Measurements from ENCODE around the gene DPP6. TPM values are rescaled to one million over a fixed set of nuclear protein-coding genes. Genes with fewer than 3 reads are reported as not detected.

The DPP6 gene
- total and polyA plus RNA-seq, 2 of the 8 experiments (the other 6 are each of a cell fraction or from before 2014, with no cell fraction given): 4.7 to 6.8 TPM

DNA sequence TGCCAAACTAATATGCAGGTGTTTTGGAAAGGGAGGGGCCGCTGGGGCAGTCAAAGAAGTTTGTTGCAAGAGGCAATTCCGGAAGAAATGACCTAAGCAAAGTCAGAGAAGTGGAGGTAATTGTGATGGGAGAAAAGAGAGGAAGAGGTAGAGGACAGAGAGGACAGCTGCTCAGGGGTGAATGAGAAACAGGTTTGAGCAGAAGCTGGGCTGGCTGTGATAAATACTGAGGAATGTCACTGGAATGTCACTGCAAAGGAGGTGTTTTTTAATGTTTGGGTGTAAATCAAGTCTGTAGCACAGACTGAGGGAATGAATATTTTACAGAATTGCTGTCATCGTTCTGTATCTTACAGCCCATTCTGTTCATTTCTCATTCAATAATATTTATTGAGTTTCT is 207.2 kb downstream of the DPP6 start:
- H3K23ac ChIP-seq (ENCODE audit: insufficient read length): no peak overlapping the region
- no peaks in the 10 kb centered on the region for H3K79me2 ChIP-seq (ENCODE audit: control insufficient read depth in 1 of 2, insufficient read depth in 2 of 2, low read length in 2 of 2)
- no peak overlapping the region for H2AFZ ChIP-seq (ENCODE audit: low read length)
- no peak overlapping the region for H2BK15ac ChIP-seq (ENCODE audit: low read length)
- no peak overlapping the region for H3K4me3 ChIP-seq (ENCODE audit: extremely low read depth in 1 of 4, insufficient read depth in 2 of 4, low read depth in 3 of 4, low read length in 4 of 4)
- no peak overlapping the region for H3K14ac ChIP-seq (ENCODE audit: insufficient read length)
- no peaks in the 10 kb centered on the region for H3K9me3 ChIP-seq (ENCODE audit: insufficient read depth in 2 of 2, low read depth in 1 of 2, low read length in 1 of 2)
- peak overlapping the region; percentile 29; the same call in 1 of the 2 replicates for H2BK12ac ChIP-seq (ENCODE audit: low read depth, low read length)
- H3K4ac ChIP-seq (replicated peaks; ENCODE audit: insufficient read length, low read depth, low read length): no peak overlapping the region
- no peaks in the 10 kb centered on the region for H4K20me1 ChIP-seq (replicated peaks in 1 of 2; ENCODE audit: control insufficient read depth in 1 of 2, insufficient read depth in 2 of 2, low read length in 2 of 2)
- H3K9ac ChIP-seq (replicated peaks in 1 of 4; ENCODE audit: extremely low read depth in 1 of 4, low read depth in 3 of 4, low read length in 3 of 4): no peak overlapping the region
- no peak overlapping the region for H2AK5ac ChIP-seq (ENCODE audit: low read depth, low read length)
- H3K56ac ChIP-seq (replicated peaks; ENCODE audit: insufficient read length, low read depth, low read length): no peak overlapping the region
- H4K5ac ChIP-seq (ENCODE audit: insufficient read length, low read depth, low read length): no peak overlapping the region
- no peak overlapping the region for H4K8ac ChIP-seq (ENCODE audit: extremely low read depth, insufficient read depth, low read length)
- H3K36me3 ChIP-seq (ENCODE audit: control insufficient read depth in 2 of 4, insufficient read depth in 4 of 4, low read length in 3 of 4): no peaks in the 10 kb centered on the region
- H3K23me2 ChIP-seq (ENCODE audit: low read depth, low read length): peaks cover 1% of the 10 kb centered on the region; the same call in 1 of the 2 replicates
- FAIRE-seq (no peak), DNase-seq (ENCODE audit: low read depth in 1 of 2, low spot score in 2 of 2) (no peak)
- H2BK20ac ChIP-seq (ENCODE audit: low read length): no peak overlapping the region
- H4K91ac ChIP-seq (replicated peaks; ENCODE audit: insufficient read length, low read length): no peak overlapping the region
- ChIA-PET CTCF (ENCODE audit: partially characterized antibody) (interaction anchor here (0.6 to 0.9 kb wide), 4 partner anchors 17 to 561 kb away, joined by 3 read pairs; no protein-coding TSS in a partner anchor), POLR2A (ENCODE audit: partially characterized antibody) (no interaction called here)
- TF ChIP-seq BCL11A (IDR thresholded peaks at IDR 0.05; ENCODE audit: low read depth in 2 of 2, low read length in 2 of 2): no peak
- TF ChIP-seq MAFK (IDR thresholded peaks at IDR 0.05; ENCODE audit: low read depth, low read length): no peak
- TF ChIP-seq, protein P1, sequence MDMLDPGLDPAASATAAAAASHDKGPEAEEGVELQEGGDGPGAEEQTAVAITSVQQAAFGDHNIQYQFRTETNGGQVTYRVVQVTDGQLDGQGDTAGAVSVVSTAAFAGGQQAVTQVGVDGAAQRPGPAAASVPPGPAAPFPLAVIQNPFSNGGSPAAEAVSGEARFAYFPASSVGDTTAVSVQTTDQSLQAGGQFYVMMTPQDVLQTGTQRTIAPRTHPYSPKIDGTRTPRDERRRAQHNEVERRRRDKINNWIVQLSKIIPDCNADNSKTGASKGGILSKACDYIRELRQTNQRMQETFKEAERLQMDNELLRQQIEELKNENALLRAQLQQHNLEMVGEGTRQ (IDR thresholded peaks at IDR 0.05; ENCODE audit: low read length): no peak
- peak; percentile 77 for TF ChIP-seq TEAD4 (IDR thresholded peaks at IDR 0.05; ENCODE audit: low read depth, low read length)
- no peak for TF ChIP-seq RXRA (IDR thresholded peaks at IDR 0.05; ENCODE audit: insufficient read depth, low read depth, low read length)
- TF ChIP-seq SP1 (IDR thresholded peaks at IDR 0.05; ENCODE audit: low read depth, low read length): 0 out of 2 replicates have a peak, but pooled peaks have one; percentile 36
- no peak for TF ChIP-seq SP2 (IDR thresholded peaks at IDR 0.05; ENCODE audit: low read length)
- 67% methylated on average over 3 of the region's 3 CpGs; no CpG with 5 or more reads in 1 of the 2 experiments for WGBS, 2 experiments (ENCODE audit: extremely low coverage in 1 of 2, insufficient coverage in 1 of 2, insufficient read length in 1 of 2, insufficient replicate concordance in 2 of 2, low coverage in 1 of 2, low lambda C conversion rate in 2 of 2, missing lambda C conversion rate in 1 of 2)
- H3K79me1 ChIP-seq (ENCODE audit: low read depth, low read length): no peaks in the 10 kb centered on the region
- no peak overlapping the region for H3K27ac ChIP-seq (ENCODE audit: low read depth, low read length)
- H3K18ac ChIP-seq (ENCODE audit: extremely low read depth, low read length): no peak overlapping the region
- H2BK120ac ChIP-seq (replicated peaks; ENCODE audit: low read depth, low read length): no peak overlapping the region
- peaks cover 6 to 17% (median 10%) of the 10 kb centered on the region in 4 experiments; a peak in 6 of 7 replicates for H3K4me1 ChIP-seq (replicated peaks in 1 of 4; ENCODE audit: control insufficient read depth in 3 of 4, insufficient read depth in 4 of 4, low read length in 3 of 4)
- no peak overlapping the region for H3K4me2 ChIP-seq (ENCODE audit: insufficient read depth in 1 of 2, low read depth in 2 of 2, low read length in 2 of 2)
- no peak overlapping the region for H2BK5ac ChIP-seq (ENCODE audit: low read depth, low read length)
- no peaks in the 10 kb centered on the region for H3K27me3 ChIP-seq (replicated peaks in 1 of 4; ENCODE audit: control insufficient read depth in 3 of 4, extremely low read depth in 1 of 4, insufficient read depth in 3 of 4, low read length in 3 of 4)
